ACC112 (cell line): ENCODE measurements around the gene APLP2.

Experiments
- H2AFZ ChIP-seq: fragments of 200-600 bp; sonication (generic); one replicate; pipeline ENCODE4 v1.6.0; 2017; ENCODE audit warnings: antibody characterized with exemption, low read length; ENCODE audit not compliant: unreplicated experiment
- H3K27ac ChIP-seq: fragments of 200-600 bp; sonication (generic); 2 replicates; pipeline ENCODE4 v1.5.1; 2014; ENCODE audit warnings: low read depth, mild to moderate bottlenecking, antibody characterized with exemption, low read length, moderate library complexity
- H3K27me3 ChIP-seq: fragments of 200-600 bp; sonication (generic); 2 replicates; pipeline ENCODE4 v1.6.1; 2014; ENCODE audit warnings: mild to moderate bottlenecking, antibody characterized with exemption, low read length, moderate library complexity, mixed read lengths; ENCODE audit not compliant: insufficient read depth
- H3K36me3 ChIP-seq: fragments of 200-600 bp; sonication (generic); 2 replicates; pipeline ENCODE4 v1.6.1; 2016; ENCODE audit warnings: mild to moderate bottlenecking, antibody characterized with exemption, low read length, moderate library complexity, mixed read lengths; ENCODE audit not compliant: insufficient read depth
- H3K4me1 ChIP-seq: fragments of 200-600 bp; sonication (generic); one replicate; pipeline ENCODE4 v1.6.1; 2016; ENCODE audit warnings: low read length, mixed read lengths; ENCODE audit not compliant: insufficient read depth, unreplicated experiment, control insufficient read depth
- H3K4me3 ChIP-seq: fragments of 200-600 bp; sonication (generic); 2 replicates; pipeline ENCODE4 v1.5.1; 2014; ENCODE audit warnings: mild to moderate bottlenecking, low read depth, low read length
- H3K79me2 ChIP-seq: fragments of 200-600 bp; sonication (generic); one replicate; pipeline ENCODE4 v1.6.0; 2016; ENCODE audit warnings: low read length; ENCODE audit not compliant: control insufficient read depth, unreplicated experiment, insufficient read depth

APLP2 gene

GRCh38 chr11:130054966-130055365 lies 14.7 kb upstream of the APLP2 start:
- Histone ChIP-seq H2AFZ (no peak overlapping the region), H3K27ac (no peak overlapping the region), H3K36me3 (no peaks in the 10 kb centered on the region), H3K4me1 (peaks cover 10% of the 10 kb centered on the region), H3K4me3 (no peak overlapping the region), H3K27me3 (peaks cover 3% of the 10 kb centered on the region), H3K79me2 (no peaks in the 10 kb centered on the region)

- Histone ChIP-seq H3K27me3 (peaks cover 6% of the 10 kb centered on the region), H3K4me3 (no peak overlapping the region), H3K4me1 (peaks cover 10% of the 10 kb centered on the region), H3K79me2 (no peaks in the 10 kb centered on the region), H3K27ac (no peak overlapping the region), H2AFZ (no peak overlapping the region), H3K36me3 (no peaks in the 10 kb centered on the region)
Measured at GRCh38 chr11:130055617-130056016, 14.1 kb upstream of the APLP2 start.

- Histone ChIP-seq H2AFZ (no peak overlapping the region), H3K27me3 (peaks cover 22% of the 10 kb centered on the region), H3K4me3 (no peak overlapping the region), H3K79me2 (no peaks in the 10 kb centered on the region), H3K36me3 (no peaks in the 10 kb centered on the region), H3K4me1 (no peaks in the 10 kb centered on the region), H3K27ac (no peak overlapping the region)
Measured at GRCh38 chr11:130061017-130061416, 8.7 kb upstream of the APLP2 start.

GRCh38 chr11:130062026-130062425 lies 7.7 kb upstream of the APLP2 start:
- H3K36me3 ChIP-seq = no peaks in the 10 kb centered on the region
- peaks cover 22% of the 10 kb centered on the region for H3K27me3 ChIP-seq
- H3K4me3 ChIP-seq = no peak overlapping the region
- H3K27ac ChIP-seq = no peak overlapping the region
- no peak overlapping the region for H2AFZ ChIP-seq
- no peaks in the 10 kb centered on the region for H3K4me1 ChIP-seq
- H3K79me2 ChIP-seq = no peaks in the 10 kb centered on the region

GRCh38 chr11:130063451-130063850 lies 6.2 kb upstream of the APLP2 start:
- Histone ChIP-seq H3K27me3 (peaks cover 22% of the 10 kb centered on the region), H3K79me2 (no peaks in the 10 kb centered on the region), H3K27ac (no peak overlapping the region), H3K4me3 (no peak overlapping the region), H3K4me1 (no peaks in the 10 kb centered on the region), H3K36me3 (no peaks in the 10 kb centered on the region), H2AFZ (no peak overlapping the region)

GRCh38 chr11:130064596-130064995 lies 5.1 kb upstream of the APLP2 start:
- no peak overlapping the region for H2AFZ ChIP-seq

GRCh38 chr11:130066338-130066737 lies 3.4 kb upstream of the APLP2 start:
- peaks cover 15% of the 10 kb centered on the region for H3K79me2 ChIP-seq
- peaks cover 4% of the 10 kb centered on the region for H3K4me1 ChIP-seq
- H3K4me3 ChIP-seq = no peak overlapping the region
- no peaks in the 10 kb centered on the region for H3K36me3 ChIP-seq
- H3K27me3 ChIP-seq = peaks cover 13% of the 10 kb centered on the region
- no peak overlapping the region for H3K27ac ChIP-seq
- H2AFZ ChIP-seq = no peak overlapping the region

More at GRCh38 chr11:130064596-130064995, 5.1 kb upstream of the APLP2 start:
- H3K36me3 ChIP-seq = no peaks in the 10 kb centered on the region
- H3K27ac ChIP-seq = no peak overlapping the region
- peaks cover 22% of the 10 kb centered on the region for H3K27me3 ChIP-seq
- no peak overlapping the region for H3K4me3 ChIP-seq
- H3K4me1 ChIP-seq = peaks cover 3% of the 10 kb centered on the region
- H3K79me2 ChIP-seq = no peaks in the 10 kb centered on the region

GRCh38 chr11:130068546-130068985 lies 1.1 kb upstream of the APLP2 start:
- peaks cover 36% of the 10 kb centered on the region for H3K79me2 ChIP-seq
- peaks cover 15% of the 10 kb centered on the region for H3K4me1 ChIP-seq
- H3K36me3 ChIP-seq = no peaks in the 10 kb centered on the region
- peak overlapping the region; percentile 81 for H3K4me3 ChIP-seq
- H3K27ac ChIP-seq = no peak overlapping the region; the same call in 1 of the 2 replicates
- peaks cover 5% of the 10 kb centered on the region; the same call in 1 of the 2 replicates for H3K27me3 ChIP-seq
- H2AFZ ChIP-seq = peak overlapping the region; percentile 49

GRCh38 chr11:130068986-130069658 lies 572 bp upstream of the APLP2 start:
- H2AFZ ChIP-seq = peak overlapping the region; percentile 49
- H3K4me3 ChIP-seq = peak overlapping the region; percentile 81
- no peaks in the 10 kb centered on the region for H3K36me3 ChIP-seq
- H3K27me3 ChIP-seq = 0 out of 2 replicates have a peak, but pooled peaks cover 2% of the 10 kb centered on the region
- H3K27ac ChIP-seq = peak overlapping the region; percentile 18
- H3K4me1 ChIP-seq = peaks cover 15% of the 10 kb centered on the region
- peaks cover 39% of the 10 kb centered on the region for H3K79me2 ChIP-seq

- peak overlapping the region; percentile 81 for H3K4me3 ChIP-seq
- peaks cover 51% of the 10 kb centered on the region for H3K79me2 ChIP-seq
- H3K36me3 ChIP-seq = no peaks in the 10 kb centered on the region
- H3K27me3 ChIP-seq = no peaks in the 10 kb centered on the region
- peaks cover 15% of the 10 kb centered on the region for H3K4me1 ChIP-seq
- H2AFZ ChIP-seq = peak overlapping the region; percentile 24
- H3K27ac ChIP-seq = peak overlapping the region; percentile 59; the same call in 1 of the 2 replicates
Measured at GRCh38 chr11:130070109-130070845, 583 bp downstream of the APLP2 start.

- peaks cover 56% of the 10 kb centered on the region for H3K79me2 ChIP-seq
- H3K36me3 ChIP-seq = no peaks in the 10 kb centered on the region
- H3K4me1 ChIP-seq = peaks cover 15% of the 10 kb centered on the region
- no peak overlapping the region for H3K27ac ChIP-seq
- H2AFZ ChIP-seq = no peak overlapping the region
- peak overlapping the region; percentile 81 for H3K4me3 ChIP-seq
- H3K27me3 ChIP-seq = no peaks in the 10 kb centered on the region
Measured at GRCh38 chr11:130070846-130071200, 1.1 kb downstream of the APLP2 start.
